GM12801 (cell line): ENCODE measurements around the gene ALDH8A1.

Experiments used
- CTCF ChIP-seq: IDR thresholded peaks from one replicate; pipeline ENCODE4 v1.5.1; 2011; ENCODE audit warnings: control low read depth; ENCODE audit not compliant: insufficient read length; ENCODE audit errors: extremely low read depth

The ALDH8A1 gene

GRCh38 chr6:134925800-134926199, 24.1 kb downstream of the ALDH8A1 start:
- TF ChIP-seq CTCF, result no peak

GRCh38 chr6:134921721-134922261, 28.1 kb downstream of the ALDH8A1 start:
- TF ChIP-seq CTCF, result no peak

- TF ChIP-seq CTCF, result no peak
Observed at GRCh38 chr6:134921276-134921675, 28.6 kb downstream of the ALDH8A1 start.

GRCh38 chr6:134920422-134920821, 29.5 kb downstream of the ALDH8A1 start:
- TF ChIP-seq CTCF, result no peak

- no peak for TF ChIP-seq CTCF
Observed at GRCh38 chr6:134918418-134918961, 31.4 kb downstream of the ALDH8A1 start.

GRCh38 chr6:134911547-134911946, 38.4 kb downstream of the ALDH8A1 start:
- TF ChIP-seq CTCF, result no peak

- no peak for TF ChIP-seq CTCF
Observed at GRCh38 chr6:134910593-134910935, 39.3 kb downstream of the ALDH8A1 start.
